GM21515 (cell line): ENCODE data around the gene BIN2.
"Not testable (repeated sequence)": the region's sequence is repeated elsewhere in the genome, so short reads cannot be mapped to it uniquely, and the experiment has no call there.

Source experiments
- ATAC-seq: cut with Tn5 transposase; IDR thresholded peaks from one replicate; pipeline ENCODE4 v1.9.1; 2021; ENCODE audit not compliant: unreplicated experiment

Gene BIN2

DNA sequence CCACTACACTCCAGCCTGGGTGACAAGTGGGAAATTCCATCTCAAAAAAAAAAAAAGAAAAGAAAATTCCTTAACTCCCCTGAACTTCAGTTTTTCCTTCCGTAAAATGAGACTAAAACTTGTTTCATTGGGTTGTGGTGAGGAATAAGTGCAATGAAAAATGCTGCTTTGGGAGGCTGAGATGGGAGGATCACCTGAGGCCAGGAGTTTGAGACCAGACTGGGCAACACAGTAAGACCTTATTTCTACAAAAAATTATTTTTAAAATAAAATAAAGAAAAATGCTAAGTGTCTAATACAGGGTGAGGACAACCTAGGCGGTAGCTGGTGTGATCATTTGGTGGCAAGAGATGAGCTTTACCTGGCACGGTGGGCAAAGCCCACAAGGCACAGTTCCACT is 60.6 kb downstream of the BIN2 start:
- ATAC-seq, result no peak

DNA sequence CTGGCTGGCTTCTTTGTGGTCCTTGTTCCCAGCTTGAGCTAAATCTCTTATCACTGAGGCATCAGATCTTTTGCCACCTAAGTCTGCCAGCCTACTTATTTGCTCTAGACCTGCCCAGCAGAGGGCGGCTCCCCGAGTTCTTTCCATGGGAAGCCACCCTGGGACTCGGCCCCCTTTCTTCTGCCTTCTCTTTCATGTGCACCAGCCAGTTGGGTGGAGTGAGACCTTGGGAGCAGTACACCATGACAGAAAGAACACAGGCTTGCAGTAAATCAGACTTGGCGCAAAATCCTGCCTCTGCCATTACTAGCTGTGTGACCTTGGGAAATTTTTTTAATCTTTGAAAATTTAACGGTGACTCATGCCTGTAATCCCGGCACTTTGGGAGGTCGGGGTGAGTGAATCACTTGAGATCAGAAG is 61.2 kb downstream of the BIN2 start:
- ATAC-seq, result no peak

DNA sequence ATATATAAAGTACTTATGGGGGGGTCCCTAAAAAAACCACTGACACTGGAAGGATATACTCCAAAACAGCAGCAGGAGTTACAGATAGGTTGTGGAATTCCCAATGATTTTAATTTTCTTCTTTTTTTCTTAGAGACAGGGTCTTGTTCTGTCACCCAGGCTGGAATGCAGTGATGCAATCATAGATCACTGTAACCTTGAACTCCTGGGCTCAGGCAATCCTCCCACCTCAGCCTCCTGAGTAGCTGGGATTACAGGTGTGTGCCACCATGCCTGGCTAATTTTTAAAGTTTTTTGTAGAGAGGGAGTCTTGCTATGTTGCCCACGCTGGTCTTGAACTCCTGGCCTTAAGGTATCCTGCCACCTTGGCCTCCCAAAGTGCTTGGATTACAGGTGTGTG is 64.4 kb downstream of the BIN2 start:
- not testable (repeated sequence) for ATAC-seq

DNA sequence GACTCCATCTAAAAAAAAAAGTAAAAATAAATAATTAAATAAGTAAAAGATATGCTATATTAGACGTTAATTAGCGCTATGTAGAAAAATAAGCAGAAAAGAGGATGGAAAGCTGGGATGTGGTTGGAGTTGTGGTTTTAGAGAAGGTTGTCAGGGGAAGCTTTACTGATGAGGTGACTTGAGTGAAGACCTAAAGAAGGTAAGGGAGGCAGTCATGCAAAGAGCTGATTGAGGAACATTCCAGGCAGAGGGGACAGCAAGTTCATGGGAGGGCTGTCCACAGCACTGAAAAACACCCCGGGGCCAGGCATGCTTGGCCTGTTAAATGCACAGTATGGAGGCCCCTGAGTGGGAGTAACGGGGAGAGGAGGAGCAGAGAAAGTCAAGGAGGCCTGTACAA is 69.4 kb downstream of the BIN2 start:
- no peak for ATAC-seq

DNA sequence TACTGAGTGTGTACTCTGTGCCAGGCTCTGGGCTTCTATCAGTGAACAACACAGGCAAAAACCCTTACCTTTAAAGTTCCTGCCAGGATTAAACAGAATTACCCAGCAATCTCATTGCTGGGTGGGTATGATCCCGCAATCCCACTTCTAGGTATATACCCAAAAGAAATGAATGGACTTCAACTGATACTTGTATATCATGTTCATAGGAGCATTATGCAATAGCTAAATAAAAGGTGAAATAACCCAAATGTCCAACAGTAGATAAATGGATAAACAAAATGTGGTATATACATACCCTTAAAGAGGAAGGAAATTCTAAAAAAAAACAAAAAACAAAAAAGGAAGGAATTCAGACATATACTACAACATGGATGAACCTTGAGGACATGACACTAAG is 70.7 kb downstream of the BIN2 start:
- ATAC-seq, result no peak

DNA sequence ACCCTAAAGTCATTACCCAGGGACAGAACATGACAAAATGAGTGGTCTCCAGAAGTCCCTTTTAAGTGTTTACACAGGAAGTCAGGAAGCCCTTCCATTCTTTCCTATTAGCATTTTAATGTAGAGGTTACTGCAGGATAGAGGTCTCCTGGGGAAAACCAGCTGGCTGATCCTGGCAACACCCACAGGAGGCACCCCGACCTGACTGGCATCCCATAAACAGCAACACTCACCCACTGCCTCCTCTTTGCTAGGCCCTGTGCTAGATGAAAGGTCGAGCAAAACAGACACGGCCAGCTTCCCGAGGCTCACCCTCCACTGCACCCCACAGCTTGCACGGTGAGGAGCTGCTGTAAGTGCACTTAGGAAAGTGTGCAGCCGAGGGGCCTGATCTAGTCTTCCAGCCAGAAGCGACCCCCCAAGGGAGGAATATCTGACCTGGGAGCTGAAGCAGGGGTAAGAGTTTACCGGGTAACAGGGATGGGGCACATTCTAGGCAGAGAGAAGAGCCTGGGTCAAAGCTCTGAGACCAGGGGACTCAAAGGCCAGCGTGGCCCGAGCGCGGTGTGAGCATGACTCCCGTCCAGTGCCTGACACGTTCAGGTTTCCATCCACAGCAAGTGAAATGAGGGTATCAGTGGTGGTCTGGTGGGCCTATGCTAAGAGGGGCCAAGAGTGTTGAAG is 76.3 kb downstream of the BIN2 start:
- ATAC-seq, result no peak

DNA sequence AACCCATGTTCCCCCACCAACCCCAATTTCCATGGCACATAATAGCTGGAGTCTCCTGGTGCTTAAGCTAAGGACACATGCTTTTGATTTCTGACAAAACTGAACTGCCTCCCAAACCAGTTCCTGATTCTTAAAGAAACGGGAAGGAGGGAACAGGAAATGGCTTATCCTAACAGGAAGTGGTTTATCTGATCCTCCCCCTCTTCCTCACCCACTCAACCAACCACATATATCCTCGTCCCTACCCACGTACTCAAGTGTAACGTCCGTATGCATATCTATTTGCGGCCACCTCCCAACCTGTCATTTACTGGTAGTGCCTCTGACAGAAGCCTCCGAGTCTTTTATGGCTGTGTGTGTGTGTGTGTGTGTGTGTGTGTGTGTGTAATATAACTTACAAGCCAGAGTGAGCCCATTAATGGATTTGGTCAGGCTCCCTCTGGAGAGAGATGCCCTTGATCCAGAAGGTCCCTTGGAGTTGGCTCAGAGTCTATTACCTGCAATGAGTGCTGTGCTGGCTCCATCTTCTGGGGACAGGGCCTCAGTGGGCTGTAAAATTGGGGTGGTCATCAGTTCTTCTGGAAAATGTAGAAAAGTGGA is 77.6 kb downstream of the BIN2 start:
- no peak for ATAC-seq

DNA sequence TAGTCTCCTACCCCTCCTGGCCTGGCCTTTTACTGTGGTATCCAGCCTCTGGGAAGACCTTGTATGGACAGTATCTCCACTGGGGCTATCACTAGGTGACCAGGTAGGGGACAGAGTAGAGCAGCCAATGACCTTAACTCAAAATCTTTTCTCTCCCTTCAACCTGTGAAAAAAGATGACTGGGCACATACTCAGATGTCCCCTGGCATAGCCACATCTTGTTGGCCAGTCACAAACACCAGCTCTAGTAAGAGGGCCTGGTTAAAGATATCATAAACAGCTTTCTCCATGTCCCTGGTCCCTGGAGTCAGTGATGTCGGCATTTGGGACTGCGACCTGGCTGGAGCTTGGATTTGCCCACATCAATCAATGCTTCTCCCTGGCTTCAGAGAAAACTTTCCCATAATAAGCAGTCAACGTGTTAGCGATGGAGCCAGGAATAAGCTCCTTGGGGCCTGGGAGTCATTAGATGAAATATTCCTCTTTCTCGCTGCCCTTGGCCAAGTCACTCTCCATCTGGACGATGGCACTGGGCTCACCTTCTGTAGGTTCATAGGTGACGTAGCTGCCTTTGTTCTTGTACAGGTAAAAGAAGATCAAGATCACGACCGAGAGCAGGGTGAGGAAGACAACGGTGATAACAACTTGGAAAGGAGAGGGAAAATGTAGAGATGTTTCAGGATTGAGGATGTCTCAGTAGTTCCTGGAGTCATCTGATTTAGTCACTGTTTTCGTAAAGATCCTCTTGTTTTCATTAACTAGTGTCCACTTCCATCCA is 78.3 kb downstream of the BIN2 start:
- ATAC-seq, result no peak

DNA sequence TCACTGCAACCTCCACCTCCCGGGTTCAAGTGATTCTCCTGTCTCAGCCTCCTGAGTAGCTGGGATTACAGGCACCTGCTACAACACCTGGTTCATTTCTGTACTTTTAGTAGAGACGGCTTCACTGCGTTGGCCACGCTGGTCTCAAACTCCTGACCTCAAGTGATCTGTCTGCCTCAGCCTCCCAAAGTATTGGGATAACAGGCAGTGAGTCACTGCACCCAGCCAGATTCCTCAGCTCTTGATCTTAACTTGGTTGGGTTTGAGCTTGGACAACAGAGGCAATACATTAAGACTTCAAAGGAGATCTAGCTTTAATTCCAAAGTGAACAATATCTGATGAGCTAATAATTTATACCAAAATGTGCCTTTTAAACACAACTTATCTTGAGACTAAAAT is 79.7 kb downstream of the BIN2 start:
- no peak for ATAC-seq

DNA sequence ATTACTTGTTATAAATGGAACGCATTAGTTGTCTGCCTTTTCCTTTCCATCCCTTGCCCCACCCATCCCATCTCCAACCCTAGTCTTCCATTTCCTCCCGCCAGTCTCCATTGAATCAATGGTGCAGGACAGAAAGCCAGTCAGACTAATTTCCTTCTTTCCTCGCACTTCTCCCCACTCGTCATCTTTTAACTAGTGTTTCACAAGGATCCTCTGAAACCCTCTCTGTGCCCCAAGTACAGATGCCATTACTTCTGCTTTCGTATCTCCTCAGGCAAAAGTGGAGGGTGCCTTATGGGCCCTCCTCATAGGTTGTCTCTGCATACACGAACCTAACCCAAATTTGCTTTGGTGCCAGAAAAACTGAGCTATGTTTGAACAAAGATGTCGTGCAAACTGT is 81.1 kb downstream of the BIN2 start:
- ATAC-seq, result no peak

DNA sequence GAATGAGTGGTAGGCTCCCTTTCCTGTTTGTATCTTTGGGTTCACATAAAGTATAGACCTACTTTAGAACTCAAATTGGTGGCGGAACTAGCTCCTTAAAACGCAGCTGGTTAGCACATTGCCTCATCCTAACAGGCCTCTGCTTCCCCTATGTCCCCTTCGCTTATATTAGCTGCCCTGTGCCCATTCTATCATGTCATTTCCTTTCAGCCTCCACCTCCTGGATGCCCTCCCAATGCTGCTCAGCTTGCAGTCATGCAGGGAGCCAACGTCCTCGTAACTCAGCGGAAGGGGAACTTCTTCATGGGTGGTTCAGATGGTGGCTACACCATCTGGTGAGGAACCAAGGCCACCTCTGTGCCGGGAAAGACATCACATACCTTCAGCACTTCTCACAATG is 81.9 kb downstream of the BIN2 start:
- ATAC-seq, result no peak

DNA sequence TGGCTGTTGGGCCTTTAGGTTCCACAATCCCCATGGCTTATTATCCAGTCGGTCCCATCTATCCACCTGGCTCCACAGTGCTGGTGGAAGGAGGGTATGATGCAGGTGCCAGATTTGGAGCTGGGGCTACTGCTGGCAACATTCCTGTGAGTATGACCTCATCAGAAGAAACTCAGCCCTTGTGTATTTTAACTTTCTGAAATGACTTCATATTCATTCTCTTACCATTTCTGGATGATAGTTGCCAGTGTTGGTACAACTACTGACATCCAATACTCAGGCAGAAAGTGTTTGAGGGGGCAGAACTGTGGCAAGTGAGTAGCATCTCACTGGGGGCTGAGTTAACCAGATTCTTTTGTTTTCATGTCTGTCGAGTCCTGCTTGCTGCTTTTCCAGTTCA is 83.0 kb downstream of the BIN2 start:
- no peak for ATAC-seq

DNA sequence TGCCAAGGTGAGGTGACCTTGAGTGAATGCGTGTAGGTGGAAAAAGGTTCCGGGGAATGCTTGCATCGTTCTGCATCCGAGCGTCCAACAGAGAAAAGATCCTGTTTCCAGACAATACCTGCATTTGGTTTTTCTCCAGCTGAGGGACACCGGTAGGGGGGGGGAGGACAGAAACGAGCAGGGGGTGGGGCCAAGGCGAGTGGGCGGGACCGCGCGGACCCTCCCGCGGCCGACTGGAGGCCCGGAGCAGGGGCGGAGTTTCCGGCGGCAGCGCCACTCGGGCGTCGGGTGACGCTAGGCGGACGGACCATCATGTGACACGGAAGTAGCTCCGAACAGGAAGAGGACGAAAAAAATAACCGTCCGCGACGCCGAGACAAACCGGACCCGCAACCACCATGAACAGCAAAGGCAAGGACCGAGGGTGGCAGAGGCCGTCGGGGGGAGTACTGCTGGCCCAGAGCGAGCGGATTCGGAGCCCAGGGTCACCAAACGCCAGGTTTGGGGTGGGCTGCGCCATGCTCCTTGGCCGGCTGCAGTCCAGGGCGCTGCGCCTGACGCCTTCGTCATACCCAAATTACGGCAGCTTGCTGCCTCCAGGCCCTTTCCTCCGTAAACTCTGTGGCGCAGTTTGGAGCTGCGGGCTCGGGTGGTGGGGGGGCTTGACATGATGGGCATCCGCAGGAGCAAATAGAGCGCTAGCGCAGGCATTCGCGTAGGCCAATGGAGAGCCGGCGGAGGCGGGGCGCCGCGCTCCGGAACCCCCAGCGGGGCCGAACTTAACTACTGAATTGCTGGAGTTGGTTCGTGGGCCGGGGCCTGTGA is 85.3 kb downstream of the BIN2 start, which contains the start of gene DAZAP2:
Gene DAZAP2, plus strand, starts transcription at position 317 of the 825 bp plus-strand sequence. Its CDS starts 82 bp downstream, at position 399.
- peak; percentile 86 for ATAC-seq

DNA sequence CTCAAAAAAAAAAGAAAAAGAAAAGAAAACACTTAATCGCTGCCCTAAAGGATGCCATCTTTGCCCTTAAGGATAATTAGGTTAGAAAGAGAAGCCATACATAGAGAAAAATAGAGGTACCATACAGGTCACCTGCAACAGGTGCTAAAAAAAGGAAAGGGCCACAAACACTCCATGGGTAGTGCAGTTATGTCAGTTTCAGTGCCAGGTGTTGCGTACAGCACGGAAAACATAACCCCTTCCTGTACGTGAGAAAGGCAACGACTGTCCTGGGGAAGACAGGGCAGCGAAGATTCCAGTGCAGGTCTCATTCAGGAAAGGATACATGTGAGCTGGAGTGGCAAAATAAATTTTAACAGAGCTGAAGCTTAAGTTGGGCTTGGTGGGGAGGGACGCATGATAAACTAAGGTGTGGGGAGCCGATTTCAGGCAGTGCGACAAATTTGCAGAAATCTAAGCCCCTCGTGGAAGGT is 85.9 kb downstream of the BIN2 start:
- peak; percentile 10 for ATAC-seq

DNA sequence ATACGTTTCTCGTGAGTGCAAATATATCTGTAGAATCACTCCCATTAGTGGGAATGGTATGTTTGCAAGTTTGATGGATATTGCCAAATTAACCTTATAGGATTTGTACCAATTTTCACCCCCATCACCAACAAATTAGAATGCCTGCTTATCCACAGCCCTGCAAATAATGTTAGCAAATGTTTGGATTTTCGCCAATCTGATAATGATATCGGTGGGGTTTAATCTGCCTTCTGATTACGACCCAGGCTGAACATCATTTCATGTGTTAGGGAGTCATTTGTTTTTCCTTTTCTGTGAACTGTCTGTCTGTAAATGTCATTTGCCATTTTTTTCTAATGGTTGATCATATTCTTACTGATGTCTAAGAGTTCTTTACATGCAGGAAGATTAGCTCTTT is 89.4 kb downstream of the BIN2 start:
- no peak for ATAC-seq

DNA sequence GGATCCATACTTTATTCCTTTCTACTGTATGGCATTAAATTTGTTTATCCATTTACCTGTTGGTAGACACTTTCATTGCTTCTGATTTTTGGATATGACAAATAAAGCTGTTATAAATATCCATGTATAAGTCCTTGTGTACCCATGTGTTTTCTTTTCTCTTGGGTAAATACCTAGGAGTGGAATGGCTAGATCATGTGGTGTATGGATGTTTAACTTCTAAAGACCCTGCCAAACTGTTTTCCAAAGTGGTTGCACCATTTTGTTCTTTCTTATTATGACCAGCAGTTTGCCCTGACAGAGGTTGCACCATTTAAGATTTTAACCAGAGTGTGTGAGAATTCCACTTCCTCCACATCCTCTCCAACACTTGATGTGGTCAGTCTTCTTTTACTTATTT is 91.3 kb downstream of the BIN2 start:
- ATAC-seq, result no peak
